ENCODE data around the gene MIX23.

Gene MIX23

GRCh38 chr3:122313281-122313680, 69.8 kb downstream of the MIX23 start:
- intact Hi-C loops (cut with DNase I): no loop called here
- DNase-seq: no peak

DNA sequence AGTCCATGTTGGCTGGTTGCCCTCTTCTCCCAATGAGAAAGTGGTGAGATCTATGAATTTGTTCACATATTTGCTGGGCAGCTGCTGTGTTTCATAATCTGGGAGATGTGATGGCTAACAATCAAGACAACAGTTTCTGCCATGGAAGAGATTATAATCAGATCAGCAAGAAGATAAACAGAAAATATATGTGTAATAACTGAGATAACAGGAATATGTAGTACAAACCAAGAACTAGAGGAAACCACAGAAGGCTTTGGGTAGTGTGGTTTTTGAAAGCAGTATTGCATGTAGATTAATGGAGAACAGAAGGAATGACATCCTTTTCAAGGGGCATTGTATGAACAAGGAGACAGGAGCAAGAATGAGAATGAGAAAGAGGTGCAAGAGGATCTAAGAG, 70.2 kb downstream of the MIX23 start:
- intact Hi-C loops (cut with DNase I): no loop called here
- no peak for DNase-seq

- no peak for DNase-seq
- intact Hi-C loops (cut with DNase I): no loop called here
Measured at GRCh38 chr3:122310361-122310760, 72.7 kb downstream of the MIX23 start.
